ENCODE data around the gene DENND5A. TPM values are rescaled to one million over a fixed set of nuclear protein-coding genes. Genes with fewer than 3 reads are reported as not detected.

Gene DENND5A
- polyA plus RNA-seq, 1 experiment: 289 TPM

- DNase-seq (ENCODE audit: low read depth): no peak
- Histone ChIP-seq H3K27me3 (ENCODE audit: control insufficient read depth, insufficient read depth, low read length) (no peaks in the 10 kb centered on the region), H3K36me3 (ENCODE audit: control insufficient read depth, insufficient read depth, low read length) (peaks cover 16% of the 10 kb centered on the region), H3K4me3 (ENCODE audit: low read depth, low read length) (no peak overlapping the region)
- ChIA-PET POLR2A (no interaction called here), CTCF (interaction anchor here (0.9 to 6.9 kb wide), 12 partner anchors 8 to 175 kb away, joined by 3 to 88 read pairs (median 5); partner anchors contain the start of gene TMEM9B)
- no peak for TF ChIP-seq CTCF (IDR thresholded peaks at IDR 0.05; ENCODE audit: insufficient read depth, low read depth, low read length)
Observed at GRCh38 chr11:9136741-9137140, 128.4 kb downstream of the DENND5A start.

DNA sequence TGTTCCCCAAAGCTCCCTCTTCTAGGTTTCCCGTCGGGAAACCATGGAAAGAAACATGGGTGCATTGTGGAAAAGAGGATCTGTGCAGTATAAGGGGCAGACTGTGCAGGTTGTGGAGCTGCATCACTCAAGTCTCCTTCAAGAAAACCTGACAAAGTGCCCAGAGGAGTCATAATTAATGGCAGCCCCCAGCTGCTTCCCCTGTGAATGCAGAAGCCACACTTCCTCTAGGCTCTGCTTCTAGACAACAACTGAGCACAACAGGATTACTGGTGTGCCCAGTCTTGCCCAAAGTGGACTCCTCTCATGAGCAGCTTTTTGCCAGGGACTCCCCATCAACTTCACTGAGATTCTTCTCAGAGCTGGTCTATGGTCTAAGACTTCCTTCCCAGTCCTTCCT, 131.2 kb downstream of the DENND5A start:
- Histone ChIP-seq H3K36me3 (ENCODE audit: control insufficient read depth, insufficient read depth, low read length) (peaks cover 7% of the 10 kb centered on the region; the same call in 1 of the 2 replicates), H3K27me3 (ENCODE audit: control insufficient read depth, insufficient read depth, low read length) (no peaks in the 10 kb centered on the region), H3K4me3 (ENCODE audit: low read depth, low read length) (no peak overlapping the region)
- CTCF ChIA-PET: interaction anchor here (0.8 to 1.2 kb wide), 2 partner anchors 117 to 373 kb away, joined by 3 read pairs; no protein-coding TSS in a partner anchor
- POLR2A ChIA-PET: no interaction called here
- TF ChIP-seq CTCF (IDR thresholded peaks at IDR 0.05; ENCODE audit: insufficient read depth, low read depth, low read length): no peak
- DNase-seq (ENCODE audit: low read depth): no peak

- Histone ChIP-seq H3K27me3 (ENCODE audit: control insufficient read depth, insufficient read depth, low read length) (no peaks in the 10 kb centered on the region), H3K36me3 (ENCODE audit: control insufficient read depth, insufficient read depth, low read length) (peaks cover 2% of the 10 kb centered on the region; the same call in 1 of the 2 replicates), H3K4me3 (ENCODE audit: low read depth, low read length) (no peak overlapping the region)
- CTCF ChIA-PET: interaction anchor here (1.5 kb wide), 1 partner anchor 367 kb away, joined by 3 read pairs; no protein-coding TSS in a partner anchor
- no peak for TF ChIP-seq CTCF (IDR thresholded peaks at IDR 0.05; ENCODE audit: insufficient read depth, low read depth, low read length)
- POLR2A ChIA-PET: no interaction called here
- DNase-seq (ENCODE audit: low read depth): no peak
Observed at GRCh38 chr11:9132203-9132878, 132.8 kb downstream of the DENND5A start.

- CTCF ChIA-PET: interaction anchor here (0.6 to 1.8 kb wide), 6 partner anchors 11 to 115 kb away, joined by 3 to 12 read pairs (median 4); no protein-coding TSS in a partner anchor
- no peaks in the 10 kb centered on the region; the same call in 1 of the 2 replicates for H3K36me3 ChIP-seq (ENCODE audit: control insufficient read depth, insufficient read depth, low read length)
- POLR2A ChIA-PET: no interaction called here
- DNase-seq (ENCODE audit: low read depth): no peak
- H3K4me3 ChIP-seq (ENCODE audit: low read depth, low read length): no peak overlapping the region
- H3K27me3 ChIP-seq (ENCODE audit: control insufficient read depth, insufficient read depth, low read length): no peaks in the 10 kb centered on the region
- TF ChIP-seq CTCF (IDR thresholded peaks at IDR 0.05; ENCODE audit: insufficient read depth, low read depth, low read length): no peak
Observed at GRCh38 chr11:9130297-9130696, 134.9 kb downstream of the DENND5A start.

- no peak for TF ChIP-seq CTCF (IDR thresholded peaks at IDR 0.05; ENCODE audit: insufficient read depth, low read depth, low read length)
Observed at GRCh38 chr11:9126636-9127035, 138.5 kb downstream of the DENND5A start.

More at GRCh38 chr11:9126636-9127035, 138.5 kb downstream of the DENND5A start:
- Histone ChIP-seq H3K4me3 (ENCODE audit: low read depth, low read length) (no peak overlapping the region), H3K27me3 (ENCODE audit: control insufficient read depth, insufficient read depth, low read length) (no peaks in the 10 kb centered on the region), H3K36me3 (ENCODE audit: control insufficient read depth, insufficient read depth, low read length) (no peaks in the 10 kb centered on the region; the same call in 1 of the 2 replicates)
- no peak for DNase-seq (ENCODE audit: low read depth)
- ChIA-PET CTCF (interaction anchor here (0.6 to 2.6 kb wide), 2 partner anchors 10 to 11 kb away, joined by 3 to 9 read pairs; no protein-coding TSS in a partner anchor), POLR2A (no interaction called here)

All from BJ (cell line).